HG03135 (cell line): ENCODE data around the gene SMYD3.

Experiments
- ATAC-seq: cut with Tn5 transposase; IDR thresholded peaks from one replicate; pipeline ENCODE4 v1.9.1; 2021; ENCODE audit warnings: mild to moderate bottlenecking, moderate library complexity; ENCODE audit not compliant: unreplicated experiment

SMYD3 gene

GRCh38 chr1:246117066-246117791 is 389.9 kb downstream of the SMYD3 start:
- ATAC-seq: peak; percentile 90

GRCh38 chr1:246114369-246114768 is 392.7 kb downstream of the SMYD3 start:
- no peak for ATAC-seq

GRCh38 chr1:246113555-246114095 is 393.5 kb downstream of the SMYD3 start:
- ATAC-seq: no peak

DNA sequence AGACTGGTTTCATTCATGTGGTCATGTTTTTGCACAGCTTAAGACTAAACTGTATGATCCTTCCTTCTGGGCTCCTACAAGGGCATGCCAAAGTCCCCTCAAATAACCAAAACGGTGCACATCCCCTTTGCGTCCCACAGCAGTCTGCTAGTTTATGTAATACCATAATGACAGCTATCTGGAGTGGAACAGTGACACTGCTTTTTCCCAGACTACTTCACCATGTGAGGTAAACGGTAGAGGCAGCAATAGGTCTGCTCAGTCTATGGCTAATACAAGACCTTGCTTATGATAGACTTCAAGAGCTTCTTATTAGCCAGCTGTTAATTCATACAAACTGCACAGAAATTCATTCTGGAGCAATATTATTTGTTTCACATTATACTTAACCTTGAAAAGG is 395.5 kb downstream of the SMYD3 start:
- no peak for ATAC-seq

DNA sequence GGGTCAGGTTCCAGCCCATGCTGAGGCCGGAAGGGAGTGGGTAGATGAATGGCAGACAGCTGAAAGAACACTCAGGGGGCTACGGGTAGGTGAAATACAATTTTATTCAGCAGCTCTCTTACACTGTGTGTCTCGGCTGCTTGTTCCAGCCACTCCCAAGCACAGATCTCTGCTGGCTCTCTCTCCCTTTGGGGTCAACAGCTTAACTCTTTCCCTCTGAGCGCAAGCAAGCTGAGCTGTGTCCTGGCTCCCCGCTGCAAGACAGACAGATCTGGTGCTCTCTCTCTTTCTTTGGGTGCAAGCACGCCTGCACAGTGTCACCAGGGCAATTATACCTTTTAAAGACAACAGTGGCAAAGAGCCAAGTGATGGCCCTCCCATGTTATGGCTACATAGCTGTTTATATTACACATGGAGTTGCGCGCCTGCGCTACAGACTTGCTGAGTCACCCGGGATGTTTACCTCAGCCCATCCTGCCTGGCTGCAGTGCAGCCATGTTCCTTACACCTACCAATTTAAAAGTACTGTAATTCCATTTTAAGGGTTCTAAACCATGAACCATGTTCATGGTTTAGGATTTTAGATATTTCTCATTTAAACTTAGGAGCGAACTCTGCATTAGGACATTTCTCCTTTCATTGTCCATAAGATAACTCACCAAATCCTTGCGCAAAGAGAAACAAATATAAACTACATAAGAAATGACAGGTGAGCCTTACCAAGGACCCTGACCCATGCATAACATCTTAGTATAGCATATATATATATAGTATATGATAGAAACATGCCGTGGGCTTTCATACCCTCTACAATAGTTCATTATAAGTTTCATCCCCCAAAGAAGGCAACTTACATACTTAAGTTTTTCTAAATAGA is 396.5 kb downstream of the SMYD3 start:
- ATAC-seq: no peak

GRCh38 chr1:246108278-246108925 is 398.7 kb downstream of the SMYD3 start:
- ATAC-seq: no peak

GRCh38 chr1:246107516-246108277 is 399.4 kb downstream of the SMYD3 start:
- ATAC-seq: no peak

GRCh38 chr1:246106342-246106763 is 400.7 kb downstream of the SMYD3 start:
- ATAC-seq: peak; percentile 54

GRCh38 chr1:246104927-246105326 is 402.2 kb downstream of the SMYD3 start:
- no peak for ATAC-seq

GRCh38 chr1:246099570-246099969 is 407.5 kb downstream of the SMYD3 start:
- ATAC-seq: no peak

DNA sequence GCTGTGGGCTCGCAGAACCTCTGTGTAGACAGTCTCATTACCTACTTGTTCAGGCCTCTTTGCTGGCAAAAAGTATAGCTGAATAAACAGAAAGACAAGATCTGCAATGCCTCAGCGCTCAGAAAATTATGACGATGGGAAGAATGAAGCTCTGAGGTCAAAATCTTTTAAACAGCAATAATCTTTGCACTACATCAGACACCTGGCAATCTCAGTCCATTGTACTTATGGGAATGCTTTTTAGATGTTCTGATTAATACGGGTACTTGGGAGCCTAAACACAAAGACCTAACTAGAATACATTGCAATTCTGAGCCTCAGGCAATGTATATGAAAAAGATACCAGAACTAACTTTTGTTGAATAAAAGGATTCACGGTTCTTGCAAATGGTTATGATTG is 410.7 kb downstream of the SMYD3 start:
- ATAC-seq: no peak

GRCh38 chr1:246095443-246095842 is 411.6 kb downstream of the SMYD3 start:
- no peak for ATAC-seq

GRCh38 chr1:246093230-246093629 is 413.8 kb downstream of the SMYD3 start:
- no peak for ATAC-seq

DNA sequence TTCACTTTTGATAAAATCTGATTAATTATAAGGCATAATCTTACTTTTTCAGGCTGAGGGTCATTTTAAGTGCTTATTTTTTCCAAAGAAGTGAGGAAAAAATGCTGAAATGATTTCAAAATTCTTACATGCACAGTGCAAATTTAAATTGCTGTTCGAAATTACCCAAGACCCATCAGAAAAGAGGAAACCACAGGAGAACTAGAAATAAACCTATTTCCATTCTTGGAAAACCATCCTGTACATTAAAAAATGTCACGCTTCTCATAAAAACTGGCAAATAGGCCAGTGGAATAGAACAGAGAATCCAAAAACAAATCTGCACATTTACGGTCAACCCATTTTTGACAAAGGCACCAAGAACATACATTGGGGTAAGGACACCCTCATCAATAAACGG is 414.9 kb downstream of the SMYD3 start:
- no peak for ATAC-seq

- no peak for ATAC-seq
Measured at GRCh38 chr1:246091477-246091876, 415.6 kb downstream of the SMYD3 start.

DNA sequence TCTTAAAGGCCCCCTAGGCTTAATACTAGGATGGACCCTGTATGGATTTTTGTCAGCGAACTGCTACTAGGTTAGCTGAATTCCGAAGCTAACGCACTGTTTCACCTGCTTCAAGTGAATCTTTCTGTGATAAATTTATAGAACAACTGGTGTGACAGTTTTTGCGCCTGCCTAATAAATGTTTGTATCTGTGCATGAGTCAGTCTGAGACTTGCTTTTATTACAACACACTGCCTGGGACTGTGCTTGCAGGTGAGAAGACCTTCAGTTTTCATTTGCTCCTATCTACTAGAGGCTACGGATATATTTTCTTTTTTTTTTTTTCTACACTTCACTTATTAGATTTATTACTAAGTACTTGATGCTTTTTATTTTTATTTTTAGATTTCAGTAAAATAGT is 420.9 kb downstream of the SMYD3 start:
- ATAC-seq: no peak

DNA sequence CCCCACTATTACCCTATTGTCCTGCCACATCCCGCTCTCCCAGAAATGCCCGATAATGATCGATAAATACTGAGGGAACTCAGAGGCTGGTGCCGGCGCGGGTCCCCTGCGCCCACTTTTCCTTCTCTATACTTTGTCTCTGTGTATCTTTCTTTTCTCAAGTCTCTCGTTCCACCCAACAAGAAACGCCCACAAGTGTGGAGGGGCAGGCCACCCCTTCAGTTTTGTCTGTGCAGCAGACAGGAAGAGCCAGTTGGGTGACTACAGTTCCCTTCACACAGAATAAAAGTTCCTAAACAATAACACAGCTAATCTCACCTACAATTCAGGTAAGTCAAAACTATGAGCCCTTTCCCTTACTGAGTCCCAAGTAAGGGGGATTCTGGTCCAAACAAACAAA is 423.7 kb downstream of the SMYD3 start:
- no peak for ATAC-seq

DNA sequence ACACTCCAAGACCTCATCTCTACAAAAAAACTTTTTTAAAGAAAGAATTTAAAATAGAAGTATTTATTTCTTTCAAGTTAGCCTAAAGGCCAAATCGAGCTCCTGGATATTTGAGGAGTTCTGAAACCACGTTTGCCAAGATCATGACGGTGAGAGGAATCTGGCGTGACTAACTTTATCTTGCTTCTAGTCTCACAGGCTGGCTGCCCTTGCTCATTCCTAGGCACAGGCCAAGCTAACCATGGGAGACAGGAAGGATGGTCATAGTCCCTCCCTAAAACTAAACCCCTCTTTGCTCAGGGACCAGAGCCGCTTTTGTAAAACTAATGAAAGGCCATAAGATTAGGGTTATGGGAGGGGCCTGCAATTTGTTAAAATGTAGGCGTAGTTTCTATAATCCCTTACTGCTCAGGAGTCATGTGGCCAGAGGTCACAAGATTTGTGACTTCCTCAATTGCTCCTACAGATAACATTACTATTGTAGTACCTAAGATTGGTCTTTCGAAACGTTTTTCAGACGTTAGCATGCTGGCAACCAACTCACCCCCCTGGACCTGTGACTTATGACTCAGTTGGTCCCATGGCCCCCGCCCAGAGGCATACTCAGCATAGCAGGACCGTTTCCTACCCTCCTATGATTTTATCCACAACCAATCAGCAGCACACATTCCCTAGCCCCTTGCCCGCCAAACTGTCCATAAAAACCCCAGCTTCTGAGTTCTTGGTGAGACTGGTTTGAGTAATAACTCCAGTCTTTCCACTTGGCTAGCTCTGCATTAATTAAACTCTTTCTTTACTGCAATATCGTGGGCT is 425.0 kb downstream of the SMYD3 start:
- no peak for ATAC-seq

DNA sequence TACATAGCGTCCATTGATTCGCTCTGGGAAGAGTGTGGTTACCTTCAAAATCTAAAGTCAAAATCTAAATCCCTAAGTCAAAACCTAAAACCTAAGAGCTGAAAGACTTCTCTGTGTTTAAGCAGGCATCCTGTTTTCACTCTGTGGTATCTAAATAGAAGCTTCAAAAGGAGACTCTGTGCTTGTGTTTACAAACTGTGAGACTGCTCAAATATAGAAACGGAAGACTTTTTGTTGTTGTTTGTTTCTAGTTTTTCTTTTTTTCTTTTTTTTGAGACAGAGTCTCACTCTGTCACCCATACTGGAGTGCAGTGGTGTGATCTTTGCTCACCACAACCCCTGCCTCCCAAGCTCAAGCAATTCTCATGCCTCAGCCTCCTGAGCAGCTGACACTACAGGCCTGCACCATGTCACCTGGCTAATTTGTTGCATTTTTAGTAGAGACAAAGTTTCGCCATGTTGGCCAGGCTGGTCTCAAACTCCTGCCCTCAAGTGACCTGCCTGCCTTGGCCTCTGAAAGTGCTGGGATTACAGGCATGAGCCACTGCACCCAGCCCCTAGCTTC is 425.9 kb downstream of the SMYD3 start:
- ATAC-seq: no peak
